Measurements from ENCODE around the gene PCNT. TPM values are rescaled to one million over a fixed set of nuclear protein-coding genes. Genes with fewer than 3 reads are reported as not detected.

PCNT gene
- total RNA-seq, 1 donor from 2014 or later: 53.3 TPM

DNA sequence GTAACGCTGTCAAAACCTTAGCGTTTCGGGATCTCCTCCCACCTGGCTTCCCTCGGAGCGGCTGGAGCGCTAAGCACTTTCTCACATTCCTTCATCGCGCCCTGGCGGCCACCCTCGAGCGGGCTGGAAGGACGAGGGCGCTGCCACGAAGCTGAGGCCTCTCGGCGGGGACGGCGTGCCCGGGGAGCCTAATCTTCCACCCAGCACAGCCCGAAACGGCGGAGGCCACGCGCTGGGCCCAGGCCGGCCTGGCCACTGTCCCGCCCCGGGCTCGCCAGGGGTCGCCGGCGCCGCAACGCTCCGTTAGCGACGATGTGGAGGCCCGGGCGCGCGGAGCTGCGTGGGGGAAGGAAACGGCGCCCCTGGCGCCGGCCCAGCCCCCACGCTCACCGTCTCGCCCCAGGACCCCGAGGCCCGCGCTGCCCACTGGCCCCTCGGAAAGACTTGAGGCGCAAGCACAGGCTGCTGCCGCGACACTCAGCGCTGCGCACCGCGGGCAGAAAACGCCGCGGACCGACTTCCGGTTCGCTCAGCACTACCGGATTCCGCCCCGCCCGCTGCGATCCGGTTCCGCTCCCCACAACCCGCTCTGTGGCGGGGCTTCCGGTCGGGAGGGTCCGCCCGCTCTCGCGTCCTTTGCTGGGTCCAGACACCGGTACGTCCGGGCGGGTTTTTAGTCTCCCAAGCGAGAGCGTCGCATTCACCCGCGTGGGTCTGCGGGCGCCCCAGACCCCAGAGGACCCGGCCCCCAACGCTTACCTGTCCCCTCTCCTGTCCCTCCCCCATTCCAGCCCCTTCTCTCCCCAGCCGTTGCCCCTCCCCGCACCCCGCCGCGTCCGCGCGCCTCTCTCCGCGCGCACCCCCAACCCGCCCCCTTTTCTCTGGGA lies 38.0 kb upstream of the PCNT start, which contains the start of gene YBEY:
Gene YBEY (plus strand): TSS at position 582 of the 887 bp plus-strand sequence. CDS start 572 bp downstream, outside the sequence.
- Mint-ChIP-seq H3K4me3 (ENCODE audit: low read depth) (peak within 1 kb of the TSS; percentile 94), H3K27ac (peak within 1 kb of the TSS; percentile 98), H3K9me3 (ENCODE audit: low read depth) (no peaks in the 10 kb centered on the region), H3K4me1 (ENCODE audit: low read depth) (peaks cover 35% of the 10 kb centered on the region), H3K27me3 (no peaks in the 10 kb centered on the region), H3K36me3 (ENCODE audit: insufficient read depth) (peaks cover 16% of the 10 kb centered on the region)
- TF ChIP-seq, protein P1, sequence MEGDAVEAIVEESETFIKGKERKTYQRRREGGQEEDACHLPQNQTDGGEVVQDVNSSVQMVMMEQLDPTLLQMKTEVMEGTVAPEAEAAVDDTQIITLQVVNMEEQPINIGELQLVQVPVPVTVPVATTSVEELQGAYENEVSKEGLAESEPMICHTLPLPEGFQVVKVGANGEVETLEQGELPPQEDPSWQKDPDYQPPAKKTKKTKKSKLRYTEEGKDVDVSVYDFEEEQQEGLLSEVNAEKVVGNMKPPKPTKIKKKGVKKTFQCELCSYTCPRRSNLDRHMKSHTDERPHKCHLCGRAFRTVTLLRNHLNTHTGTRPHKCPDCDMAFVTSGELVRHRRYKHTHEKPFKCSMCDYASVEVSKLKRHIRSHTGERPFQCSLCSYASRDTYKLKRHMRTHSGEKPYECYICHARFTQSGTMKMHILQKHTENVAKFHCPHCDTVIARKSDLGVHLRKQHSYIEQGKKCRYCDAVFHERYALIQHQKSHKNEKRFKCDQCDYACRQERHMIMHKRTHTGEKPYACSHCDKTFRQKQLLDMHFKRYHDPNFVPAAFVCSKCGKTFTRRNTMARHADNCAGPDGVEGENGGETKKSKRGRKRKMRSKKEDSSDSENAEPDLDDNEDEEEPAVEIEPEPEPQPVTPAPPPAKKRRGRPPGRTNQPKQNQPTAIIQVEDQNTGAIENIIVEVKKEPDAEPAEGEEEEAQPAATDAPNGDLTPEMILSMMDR (IDR thresholded peaks at IDR 0.05; ENCODE audit: unreplicated experiment): peak; percentile 51
- DNase-seq (ENCODE audit: low spot score, unreplicated experiment): peak; percentile 76

DNA sequence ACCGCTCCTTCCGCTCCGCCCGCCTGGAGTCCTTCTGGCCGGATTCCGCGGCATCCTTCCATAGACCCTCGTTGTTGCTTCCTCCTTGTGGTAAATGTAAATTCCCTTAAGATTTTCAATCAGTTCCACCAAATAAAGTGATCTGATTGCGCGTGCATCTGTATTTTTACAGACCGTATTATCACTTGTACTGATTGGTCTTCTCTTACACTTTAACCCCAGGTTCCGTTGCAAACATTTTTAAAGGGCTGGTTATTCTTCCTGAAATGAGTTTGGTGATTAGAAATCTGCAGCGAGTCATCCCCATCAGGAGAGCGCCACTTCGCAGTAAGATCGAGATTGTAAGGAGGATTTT lies 37.3 kb upstream of the PCNT start:
- H3K27ac Mint-ChIP-seq: peak overlapping the region; percentile 98
- no peaks in the 10 kb centered on the region for H3K9me3 Mint-ChIP-seq (ENCODE audit: low read depth)
- H3K4me3 Mint-ChIP-seq (ENCODE audit: low read depth): peak overlapping the region; percentile 94
- H3K27me3 Mint-ChIP-seq: no peaks in the 10 kb centered on the region
- peaks cover 20% of the 10 kb centered on the region for H3K36me3 Mint-ChIP-seq (ENCODE audit: insufficient read depth)
- peaks cover 35% of the 10 kb centered on the region for H3K4me1 Mint-ChIP-seq (ENCODE audit: low read depth)
- DNase-seq (ENCODE audit: low spot score, unreplicated experiment): no peak
- TF ChIP-seq, protein P1 (IDR thresholded peaks at IDR 0.05; ENCODE audit: unreplicated experiment): no peak

DNA sequence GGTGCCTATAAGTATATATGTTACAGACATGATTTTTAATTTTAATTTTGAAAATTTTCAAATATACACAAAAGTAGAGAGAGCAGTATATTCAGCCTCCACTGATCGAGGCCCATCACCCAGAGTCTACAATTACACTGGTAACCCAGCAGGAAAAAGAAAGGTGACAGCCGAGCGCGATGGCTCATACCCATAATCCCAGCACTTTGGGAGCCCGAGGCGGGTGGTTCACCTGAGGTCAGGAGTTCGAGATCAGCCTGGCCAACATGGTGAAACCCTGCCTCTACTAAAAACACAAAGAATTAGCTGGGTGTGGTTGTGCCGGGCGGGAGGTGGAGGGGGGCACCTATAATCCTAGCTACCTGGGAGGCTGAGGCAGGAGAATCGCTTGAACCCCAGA lies 36.4 kb upstream of the PCNT start:
- Mint-ChIP-seq H3K27me3 (no peaks in the 10 kb centered on the region), H3K4me1 (ENCODE audit: low read depth) (peaks cover 35% of the 10 kb centered on the region), H3K36me3 (ENCODE audit: insufficient read depth) (peaks cover 25% of the 10 kb centered on the region), H3K9me3 (ENCODE audit: low read depth) (no peaks in the 10 kb centered on the region), H3K4me3 (ENCODE audit: low read depth) (peak overlapping the region; percentile 94), H3K27ac (no peak overlapping the region)
- no peak for DNase-seq (ENCODE audit: low spot score, unreplicated experiment)
- TF ChIP-seq, protein P1 (IDR thresholded peaks at IDR 0.05; ENCODE audit: unreplicated experiment): no peak

DNA sequence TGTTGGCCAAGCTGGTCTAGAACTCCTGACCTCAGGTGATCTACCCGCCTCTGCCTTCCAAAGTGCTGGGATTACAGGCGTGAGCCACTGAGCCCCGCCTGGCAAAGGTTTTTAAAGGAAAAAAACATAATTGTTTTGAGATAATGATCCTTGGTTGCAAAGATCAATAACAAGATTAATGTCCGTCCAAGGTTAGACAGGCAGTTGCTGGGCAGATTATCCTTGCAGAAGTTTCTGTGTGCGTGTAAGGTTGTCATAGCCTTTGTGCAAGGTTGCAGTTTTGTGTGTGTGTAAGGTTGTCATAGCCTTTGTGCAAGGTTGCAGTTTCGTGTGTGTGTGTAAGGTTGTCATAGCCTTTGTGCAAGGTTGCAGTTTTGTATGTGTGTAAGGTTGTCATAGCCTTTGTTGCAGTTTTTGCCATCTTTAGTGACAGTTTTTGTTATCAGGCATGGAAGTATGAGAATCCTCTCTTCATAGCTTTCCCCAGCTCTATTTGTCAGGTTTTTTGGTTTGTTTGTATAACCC lies 34.2 kb upstream of the PCNT start:
- Mint-ChIP-seq H3K36me3 (ENCODE audit: insufficient read depth) (peaks cover 14% of the 10 kb centered on the region), H3K4me3 (ENCODE audit: low read depth) (peak overlapping the region; percentile 0), H3K9me3 (ENCODE audit: low read depth) (no peaks in the 10 kb centered on the region), H3K27ac (peak overlapping the region; percentile 73), H3K27me3 (no peaks in the 10 kb centered on the region), H3K4me1 (ENCODE audit: low read depth) (peaks cover 22% of the 10 kb centered on the region)
- no peak for DNase-seq (ENCODE audit: low spot score, unreplicated experiment)
- TF ChIP-seq, protein P1 (IDR thresholded peaks at IDR 0.05; ENCODE audit: unreplicated experiment): no peak

DNA sequence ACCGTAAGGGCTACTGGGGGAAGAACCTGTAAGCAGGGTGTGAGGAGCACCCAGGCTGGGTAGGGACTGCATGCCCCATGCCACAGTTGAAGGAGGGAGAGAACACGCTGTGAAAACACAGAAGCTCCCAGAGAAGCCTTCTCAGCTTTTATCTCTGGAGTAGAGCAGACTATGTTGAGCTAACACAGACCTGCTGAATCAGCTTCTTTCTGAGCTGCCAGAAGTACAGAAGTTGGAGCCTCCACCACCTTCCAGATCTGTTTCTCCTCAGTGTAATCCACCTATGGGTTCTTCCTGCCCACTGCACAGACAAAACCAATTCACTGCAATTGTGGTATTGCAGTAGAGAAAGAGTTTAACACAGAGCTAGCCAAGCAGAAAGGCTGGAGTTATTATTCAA lies 32.4 kb upstream of the PCNT start:
- TF ChIP-seq, protein P1 (IDR thresholded peaks at IDR 0.05; ENCODE audit: unreplicated experiment): no peak
- Mint-ChIP-seq H3K4me1 (ENCODE audit: low read depth) (peaks cover 14% of the 10 kb centered on the region), H3K27ac (peak overlapping the region; percentile 33), H3K27me3 (no peaks in the 10 kb centered on the region), H3K9me3 (ENCODE audit: low read depth) (no peaks in the 10 kb centered on the region), H3K4me3 (ENCODE audit: low read depth) (no peak overlapping the region), H3K36me3 (ENCODE audit: insufficient read depth) (peaks cover 11% of the 10 kb centered on the region)
- DNase-seq (ENCODE audit: low spot score, unreplicated experiment): no peak
